Smooth muscle cell (in vitro differentiated cells): Measurements from ENCODE around the gene ZNF540. TPM values are rescaled to one million over a fixed set of nuclear protein-coding genes. Genes with fewer than 3 reads are reported as not detected.

Experiments used
- polyA plus RNA-seq: library from polyadenylated mRNA; unstranded; fragments of >200 nt; fragmentation: Nextera tagmentation; extraction: Ambion mirVana; gene quantifications from 2 replicates; pipeline ENCODE4 v1.2.1, GENCODE V29; 2016
- total RNA-seq: library from RNA; depleted of rRNA; stranded (reverse); fragments of >200 nt; gene quantifications from 2 replicates; pipeline ENCODE4 v1.2.3, GENCODE V29; 2014

Gene ZNF540
- total and polyA plus RNA-seq, 2 experiments from 2014 or later = 0.70 TPM; not detected in 1

Other genes starting within 250 kb of the ZNF540 start
- gene ZNF527, start 223.8 kb upstream of the ZNF540 start, total RNA-seq = 8.5 and 12.4 TPM in 2 replicates
- 0.90 and 1.2 TPM in 2 replicates for gene ZNF527, start 223.8 kb upstream of the ZNF540 start, polyA plus RNA-seq
- 6.6 and 10.1 TPM in 2 replicates for gene ZNF569, start 127.4 kb upstream of the ZNF540 start, total RNA-seq
- gene ZNF569, start 127.4 kb upstream of the ZNF540 start, polyA plus RNA-seq = 3.8 and 4.1 TPM in 2 replicates
- gene ZNF570, start 125.5 kb upstream of the ZNF540 start, total RNA-seq = 10.0 TPM in 2 replicates
- gene ZNF570, start 125.5 kb upstream of the ZNF540 start, polyA plus RNA-seq = 2.3 TPM in 2 replicates
- gene ZNF793, start 87.9 kb upstream of the ZNF540 start, total RNA-seq = 3.1 and 3.9 TPM in 2 replicates
- gene ZNF793, start 87.9 kb upstream of the ZNF540 start, polyA plus RNA-seq = 1.7 and 2.6 TPM in 2 replicates
- gene ZNF571, start 84 bp upstream of the ZNF540 start, total RNA-seq = 5.1 and 5.5 TPM in 2 replicates
- gene ZNF571, start 84 bp upstream of the ZNF540 start, polyA plus RNA-seq = 1.6 and 2.8 TPM in 2 replicates
- 9.0 and 9.2 TPM in 2 replicates for gene ZFP30, start 60.6 kb downstream of the ZNF540 start, total RNA-seq
- 2.0 and 2.3 TPM in 2 replicates for gene ZFP30, start 60.6 kb downstream of the ZNF540 start, polyA plus RNA-seq
- 3.6 and 10.9 TPM in 2 replicates for gene ZNF607, start 124.9 kb downstream of the ZNF540 start, total RNA-seq
- gene ZNF607, start 124.9 kb downstream of the ZNF540 start, polyA plus RNA-seq = 3.1 and 3.8 TPM in 2 replicates
- gene ZNF573, start 184.7 kb downstream of the ZNF540 start, total RNA-seq = 2.5 and 5.0 TPM in 2 replicates
- 1.7 and 3.3 TPM in 2 replicates for gene ZNF573, start 184.7 kb downstream of the ZNF540 start, polyA plus RNA-seq